ENCODE measurements around the gene FAM53A.

DNA sequence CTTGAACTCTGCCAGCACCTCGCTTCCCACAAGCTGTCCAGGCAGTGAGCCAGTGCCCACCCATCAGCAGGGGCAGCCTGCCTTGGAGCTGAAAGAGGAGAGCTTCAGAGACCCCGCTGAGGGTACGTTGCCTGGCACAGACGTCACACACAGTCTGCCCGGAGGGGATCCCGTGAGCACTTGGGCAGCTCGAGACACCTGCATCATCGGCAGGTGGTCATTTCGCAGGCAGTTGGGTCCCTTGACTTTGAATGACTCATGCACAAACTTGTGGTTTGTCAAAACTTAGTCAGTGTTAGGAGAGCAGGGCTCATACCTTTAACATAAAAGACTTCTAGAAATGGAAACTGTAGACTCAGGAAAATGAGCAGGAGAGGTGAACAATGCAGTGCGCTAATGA, 47.1 kb upstream of the FAM53A start:
- no peak for TF ChIP-seq TAF1 (IDR thresholded peaks at IDR 0.05; ENCODE audit: low read depth)
- no peak for TF ChIP-seq RAD21 (IDR thresholded peaks at IDR 0.05; ENCODE audit: low read depth)
- TF ChIP-seq EP300 (IDR thresholded peaks at IDR 0.05; ENCODE audit: borderline replicate concordance), result no peak
- TF ChIP-seq, protein P1, sequence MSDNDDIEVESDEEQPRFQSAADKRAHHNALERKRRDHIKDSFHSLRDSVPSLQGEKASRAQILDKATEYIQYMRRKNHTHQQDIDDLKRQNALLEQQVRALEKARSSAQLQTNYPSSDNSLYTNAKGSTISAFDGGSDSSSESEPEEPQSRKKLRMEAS (IDR thresholded peaks at IDR 0.05), result no peak
- no peak for TF ChIP-seq TCF12 (IDR thresholded peaks at IDR 0.05; ENCODE audit: low read depth)
- no peak for TF ChIP-seq FOXM1 (IDR thresholded peaks at IDR 0.05; ENCODE audit: borderline replicate concordance, low read depth)
- TF ChIP-seq YY1 (IDR thresholded peaks at IDR 0.05; ENCODE audit: low read depth), result no peak
- no peak for TF ChIP-seq ZBTB7A (IDR thresholded peaks at IDR 0.05; ENCODE audit: low read depth)
- no peak for TF ChIP-seq NFIC (IDR thresholded peaks at IDR 0.05)
- TF ChIP-seq EGR1 (IDR thresholded peaks at IDR 0.05), result no peak
- no peak for TF ChIP-seq CEBPB (IDR thresholded peaks at IDR 0.05)
- no peak for TF ChIP-seq CREB1 (IDR thresholded peaks at IDR 0.05; ENCODE audit: low read depth)
